SW480 (cell line): ENCODE measurements around the gene DSTN.

Experiments used
- DNase-seq: peaks from one replicate; pipeline ENCODE4 v3.0.0-alpha.2; 2016; ENCODE audit warnings: low spot score

DSTN gene

GRCh38 chr20:17580895-17581294 lies 11.0 kb downstream of the DSTN start:
- no peak for DNase-seq

- DNase-seq: no peak
Observed at GRCh38 chr20:17583126-17583525, 13.3 kb downstream of the DSTN start.

- DNase-seq: no peak
Observed at GRCh38 chr20:17584689-17585088, 14.8 kb downstream of the DSTN start.

GRCh38 chr20:17586250-17586649 lies 16.4 kb downstream of the DSTN start:
- no peak for DNase-seq

GRCh38 chr20:17587148-17587547 lies 17.3 kb downstream of the DSTN start:
- DNase-seq: no peak

- DNase-seq: no peak
Observed at GRCh38 chr20:17587824-17588223, 17.9 kb downstream of the DSTN start.

GRCh38 chr20:17589161-17589834 lies 19.4 kb downstream of the DSTN start:
- no peak for DNase-seq

- no peak for DNase-seq
Observed at GRCh38 chr20:17590245-17590644, 20.4 kb downstream of the DSTN start.

- DNase-seq: no peak
Observed at GRCh38 chr20:17593902-17594301, 24.0 kb downstream of the DSTN start.

- DNase-seq: no peak
Observed at GRCh38 chr20:17594443-17594842, 24.6 kb downstream of the DSTN start.

GRCh38 chr20:17595856-17596255 lies 26.0 kb downstream of the DSTN start:
- DNase-seq: no peak

- DNase-seq: no peak
Observed at GRCh38 chr20:17598013-17598550, 28.2 kb downstream of the DSTN start.

GRCh38 chr20:17601957-17602356 lies 32.1 kb downstream of the DSTN start:
- no peak for DNase-seq

GRCh38 chr20:17602493-17602892 lies 32.6 kb downstream of the DSTN start:
- DNase-seq: no peak

GRCh38 chr20:17605131-17605660 lies 35.3 kb downstream of the DSTN start:
- no peak for DNase-seq

- no peak for DNase-seq
Observed at GRCh38 chr20:17606001-17606400, 36.1 kb downstream of the DSTN start.

- no peak for DNase-seq
Observed at GRCh38 chr20:17608701-17609497, 39.0 kb downstream of the DSTN start.

GRCh38 chr20:17609811-17610377 lies 40.0 kb downstream of the DSTN start:
- DNase-seq: no peak

- peak; percentile 65 for DNase-seq
Observed at GRCh38 chr20:17610566-17611289, 40.9 kb downstream of the DSTN start.

- DNase-seq: peak; percentile 67
Observed at GRCh38 chr20:17611290-17611539, 41.3 kb downstream of the DSTN start.

- no peak for DNase-seq
Observed at GRCh38 chr20:17611540-17612286, 41.8 kb downstream of the DSTN start.
